IMR-90 (cell line): Measurements from ENCODE around the gene ABHD3. TPM values are rescaled to one million over a fixed set of nuclear protein-coding genes. Genes with fewer than 3 reads are reported as not detected.

Experiments used
- ATAC-seq: fragments of 200-7000 bp; cut with Tn5 transposase; 2 replicates; pipeline ENCODE4 v1.9.1; 2020; ENCODE audit warnings: low read depth, mild to moderate bottlenecking, moderate library complexity
- BruUV-seq: library from RNA; stranded (reverse); fragments of 400-500 nt; replicated peaks from 2 replicates; lab custom pipeline; 2021; lab: Mats Ljungman, UMichigan
- CTCF ChIA-PET: fragments of 300-600 bp; formaldehyde crosslinking; extraction: SDS; loops from one replicate; lab custom pipeline; 2021; ENCODE audit warnings: antibody characterized with exemption; lab: Yijun Ruan, JAX
- POLR2A ChIA-PET: fragments of 300-600 bp; sonication (Branson Sonifier 250); formaldehyde crosslinking; loops from one replicate; lab custom pipeline; 2022; ENCODE audit warnings: antibody characterized with exemption; ENCODE audit not compliant: unreplicated experiment; lab: Charles Lee
- DNase-seq: peaks from one replicate; pipeline ENCODE4 v3.0.0; 2013
- H2AFZ ChIP-seq: replicated peaks from 2 replicates; pipeline ENCODE3; 2013; ENCODE audit warnings: low read length, mild to moderate bottlenecking; ENCODE audit not compliant: poor library complexity
- H2AK5ac ChIP-seq: 2 replicates; pipeline ENCODE4 v1.6.1; 2013; ENCODE audit warnings: low read depth, low read length, inconsistent platforms
- H2AK9ac ChIP-seq: replicated peaks from 2 replicates; pipeline ENCODE3; 2013; ENCODE audit warnings: mild to moderate bottlenecking, low read depth, low read length, moderate library complexity; ENCODE audit not compliant: poor library complexity
- H2BK120ac ChIP-seq: 2 replicates; pipeline ENCODE4 v1.6.1; 2013; ENCODE audit warnings: low read depth, low read length, inconsistent platforms
- H2BK15ac ChIP-seq: 3 replicates; pipeline ENCODE4 v1.6.1; 2013; ENCODE audit warnings: low read depth, low read length, inconsistent platforms
- H2BK20ac ChIP-seq: 2 replicates; pipeline ENCODE4 v1.6.1; 2013; ENCODE audit warnings: low read depth, mild to moderate bottlenecking, inconsistent platforms, low read length, moderate library complexity
- H2BK5ac ChIP-seq: 2 replicates; pipeline ENCODE4 v1.6.1; 2013; ENCODE audit warnings: mild to moderate bottlenecking, low read depth, low read length, inconsistent platforms; ENCODE audit not compliant: poor library complexity, severe bottlenecking
- H3K14ac ChIP-seq: replicated peaks from 2 replicates; pipeline ENCODE4 v1.6.1; 2013; ENCODE audit warnings: low read depth, low read length, inconsistent platforms
- H3K18ac ChIP-seq: 2 replicates; pipeline ENCODE4 v1.6.1; 2013; ENCODE audit warnings: low read depth, low read length, control low read depth
- H3K23ac ChIP-seq: 2 replicates; pipeline ENCODE4 v1.6.1; 2013; ENCODE audit warnings: low read depth, low read length, inconsistent platforms
- H3K27ac ChIP-seq: 2 replicates; pipeline ENCODE4 v1.5.1; 2013; ENCODE audit warnings: mild to moderate bottlenecking, control low read depth, low read length; ENCODE audit not compliant: insufficient read depth
- H3K27me3 ChIP-seq: 2 replicates; pipeline ENCODE4 v1.6.1; 2013; ENCODE audit warnings: low read length; ENCODE audit not compliant: control insufficient read depth, insufficient read depth
- H3K36me3 ChIP-seq: 2 replicates; pipeline ENCODE4 v1.6.1; 2013; ENCODE audit warnings: low read length, mixed read lengths; ENCODE audit not compliant: control insufficient read depth, insufficient read depth
- H3K4ac ChIP-seq: 2 replicates; pipeline ENCODE4 v1.6.1; 2013; ENCODE audit warnings: low read depth, low read length, inconsistent platforms
- H3K4me1 ChIP-seq: 2 replicates; pipeline ENCODE4 v1.6.1; 2013; ENCODE audit warnings: low read length, mixed read lengths; ENCODE audit not compliant: control insufficient read depth, insufficient read depth
- H3K4me2 ChIP-seq: 2 replicates; pipeline ENCODE4 v1.6.1; 2013; ENCODE audit warnings: low read depth, mild to moderate bottlenecking, control low read depth, low read length, moderate library complexity
- H3K4me3 ChIP-seq: 2 replicates; pipeline ENCODE4 v1.5.1; 2013; ENCODE audit warnings: low read depth, mild to moderate bottlenecking, control low read depth, low read length, moderate library complexity; ENCODE audit not compliant: insufficient read depth
- H3K56ac ChIP-seq: 2 replicates; pipeline ENCODE4 v1.6.1; 2013; ENCODE audit warnings: low read length, inconsistent platforms; ENCODE audit not compliant: insufficient read depth; ENCODE audit errors: extremely low read depth
- H3K79me1 ChIP-seq, 2 experiments: 2 replicates each; pipeline ENCODE4 v1.6.1; 2013; ENCODE audit warnings: low read length in 2 of 2, inconsistent platforms in 1 of 2, low read depth in 1 of 2
- H3K9ac ChIP-seq: 2 replicates; pipeline ENCODE4 v1.6.1; 2013; ENCODE audit warnings: low read depth, low read length, control low read depth
- H3K9me1 ChIP-seq: 2 replicates; pipeline ENCODE4 v1.6.1; 2013; ENCODE audit warnings: low read length, inconsistent platforms; ENCODE audit not compliant: insufficient read depth
- H3K9me3 ChIP-seq: 2 replicates; pipeline ENCODE4 v1.6.1; 2013; ENCODE audit warnings: low read length; ENCODE audit not compliant: control insufficient read depth, insufficient read depth
- H4K20me1 ChIP-seq: 2 replicates; pipeline ENCODE4 v1.6.1; 2013; ENCODE audit warnings: low read length, inconsistent platforms; ENCODE audit not compliant: insufficient read depth
- H4K5ac ChIP-seq: 2 replicates; pipeline ENCODE4 v1.6.1; 2013; ENCODE audit warnings: mild to moderate bottlenecking, low read depth, low read length, control low read depth
- H4K8ac ChIP-seq, 2 experiments: 2 replicates each; pipeline ENCODE4 v1.6.1; 2013; ENCODE audit warnings: low read depth in 2 of 2, low read length in 2 of 2, control low read depth in 1 of 2, inconsistent platforms in 1 of 2
- H4K91ac ChIP-seq: 2 replicates; pipeline ENCODE4 v1.6.1; 2013; ENCODE audit warnings: low read depth, low read length, inconsistent platforms; ENCODE audit not compliant: insufficient read depth
- BHLHE40 ChIP-seq: fragments of 150-350 bp; IDR thresholded peaks from 2 replicates; pipeline ENCODE4 v1.6.1; 2016; ENCODE audit warnings: mild to moderate bottlenecking, low read depth, low read length
- CEBPB ChIP-seq: IDR thresholded peaks from 2 replicates; pipeline ENCODE4 v1.6.1; 2012; ENCODE audit warnings: low read depth, low read length, improper control_type of control experiment
- CHD1 ChIP-seq: IDR thresholded peaks from 2 replicates; pipeline ENCODE4 v1.6.1; 2012; ENCODE audit warnings: low read depth, low read length, improper control_type of control experiment
- CTCF ChIP-seq: conservative IDR thresholded peaks from 2 replicates; pipeline ENCODE4 v1.5.1; 2012; ENCODE audit warnings: mild to moderate bottlenecking, low read depth, low read length, improper control_type of control experiment
- FOS ChIP-seq: fragments of 150-350 bp; IDR thresholded peaks from 2 replicates; pipeline ENCODE4 v1.6.1; 2016; ENCODE audit warnings: low read depth, low read length
- MAFK ChIP-seq: IDR thresholded peaks from 2 replicates; pipeline ENCODE4 v1.6.1; 2012; ENCODE audit warnings: low read depth, low read length, improper control_type of control experiment
- MAZ ChIP-seq: IDR thresholded peaks from 2 replicates; pipeline ENCODE4 v1.6.1; 2012; ENCODE audit warnings: low read depth, mild to moderate bottlenecking, low read length, improper control_type of control experiment, moderate library complexity, borderline replicate concordance
- MXI1 ChIP-seq: IDR thresholded peaks from 2 replicates; pipeline ENCODE4 v1.6.1; 2012; ENCODE audit warnings: low read depth, mild to moderate bottlenecking, low read length, moderate library complexity, borderline replicate concordance
- NFE2L2 ChIP-seq: fragments of 150-350 bp; IDR thresholded peaks from 2 replicates; pipeline ENCODE4 v1.6.1; 2016; ENCODE audit warnings: low read depth, mild to moderate bottlenecking, low read length
- POLR2A ChIP-seq: IDR thresholded peaks from 2 replicates; pipeline ENCODE4 v1.6.1; 2012; ENCODE audit warnings: mild to moderate bottlenecking, low read depth, low read length
- RAD21 ChIP-seq: IDR thresholded peaks from 2 replicates; pipeline ENCODE4 v1.6.1; 2012; ENCODE audit warnings: low read length, improper control_type of control experiment
- RCOR1 ChIP-seq: IDR thresholded peaks from 2 replicates; pipeline ENCODE4 v1.6.1; 2012; ENCODE audit warnings: mild to moderate bottlenecking, low read length, improper control_type of control experiment; ENCODE audit not compliant: insufficient replicate concordance
- RFX5 ChIP-seq: IDR thresholded peaks from 2 replicates; pipeline ENCODE4 v1.8.0; 2012; ENCODE audit warnings: low read depth, mild to moderate bottlenecking, low read length, moderate library complexity
- SMC3 ChIP-seq: fragments of 150-350 bp; IDR thresholded peaks from 2 replicates; pipeline ENCODE4 v1.6.1; 2016; ENCODE audit warnings: low read depth, mild to moderate bottlenecking, antibody characterized with exemption, low read length, moderate library complexity
- WGBS, 2 experiments: methylation state at CpG; one replicate each; pipeline versions ENCODE4 v1.1.5 to v1.1.7; 2013; ENCODE audit warnings: missing lambda C conversion rate in 2 of 2; ENCODE audit not compliant: insufficient read length in 1 of 2; ENCODE audit errors: extremely low coverage in 2 of 2; 5-methylcytosine and 5-hydroxymethylcytosine counted together
- dilution Hi-C: fragments of 300-500 bp; cut with HindIII; formaldehyde crosslinking; loops from one replicate; pipeline ENCODE4 v1.14.3; 2018; ENCODE audit warnings: low sequenced_read_pairs; ENCODE audit not compliant: unreplicated experiment
- in situ Hi-C: fragments of 300-500 bp; cut with MboI; formaldehyde crosslinking; loops from 3 replicates; pipeline ENCODE4 v1.14.3; 2019; ENCODE audit warnings: low sequenced_read_pairs, inconsistent platforms, mixed read lengths
- intact Hi-C: fragments of 100-400 bp; cut with micrococcal nuclease; formaldehyde crosslinking; loops from 2 replicates; pipeline ENCODE4 v1.10.0; 2022
- polyA plus RNA-seq, 3 experiments: library from polyadenylated mRNA; depleted of rRNA; stranded (reverse); fragments of >200 nt; gene quantifications; 2 replicates each; pipeline ENCODE4 v1.2.3, GENCODE V29; 2012; ENCODE audit warnings: low replicate concordance in 1 of 3
- total RNA-seq: library from RNA; depleted of rRNA; stranded (reverse); fragments of >200 nt; gene quantifications from 2 replicates; pipeline ENCODE4 v1.2.3, GENCODE V29; 2012
- TF ChIP-seq, protein P1 (sequence below): fragments of 150-350 bp; IDR thresholded peaks from 2 replicates; pipeline ENCODE4 v1.6.1; 2017; ENCODE audit warnings: mild to moderate bottlenecking, antibody characterized with exemption, low read length, low read depth
- TF ChIP-seq, protein P2 (sequence below): fragments of 150-350 bp; IDR thresholded peaks from 2 replicates; pipeline ENCODE4 v1.6.1; 2016; ENCODE audit warnings: low read depth, mild to moderate bottlenecking, low read length, moderate library complexity, borderline replicate concordance

Gene ABHD3
- total and polyA plus RNA-seq, 2 of the 4 experiments (the other 2 are of a cell fraction), result 4.5 to 5.5 TPM

GRCh38 chr18:21700528-21701075 is 4.0 kb downstream of the ABHD3 start:
- no peak overlapping the region for H3K4me3 ChIP-seq
- H4K20me1 ChIP-seq, result no peaks in the 10 kb centered on the region
- H3K36me3 ChIP-seq, result no peaks in the 10 kb centered on the region
- POLR2A ChIA-PET, result interaction anchor here (0.6 kb wide), 1 partner anchor 29 kb away, joined by 5 read pairs; no protein-coding TSS in a partner anchor
- dilution Hi-C loops (no loop called here), in situ Hi-C loops (no loop called here), intact Hi-C loops (loop anchor here (5.0 kb wide), 2 partner anchors 68 to 213 kb away; no protein-coding TSS in a partner anchor)
- no peak overlapping the region for H3K9ac ChIP-seq
- no peak overlapping the region for H4K5ac ChIP-seq
- H2BK15ac ChIP-seq, result no peak overlapping the region
- no peak overlapping the region for H4K8ac ChIP-seq
- no peak overlapping the region for H3K4ac ChIP-seq
- DNase-seq (no peak), ATAC-seq (no peak)
- no peaks in the 10 kb centered on the region for H3K27me3 ChIP-seq
- no peak overlapping the region for H2BK120ac ChIP-seq
- H3K56ac ChIP-seq, result no peak overlapping the region
- H3K27ac ChIP-seq, result no peak overlapping the region
- H3K18ac ChIP-seq, result no peak overlapping the region
- BruUV-seq, result no TSS peak
- H2AK5ac ChIP-seq, result no peak overlapping the region
- H3K9me1 ChIP-seq, result no peaks in the 10 kb centered on the region
- no peak overlapping the region for H3K23ac ChIP-seq
- H3K4me2 ChIP-seq, result no peak overlapping the region
- H3K9me3 ChIP-seq, result no peaks in the 10 kb centered on the region
- no peak overlapping the region for H2BK20ac ChIP-seq
- no peaks in the 10 kb centered on the region; the same call in 1 of the 2 replicates for H3K4me1 ChIP-seq
- H2AK9ac ChIP-seq, result no peak overlapping the region
- CTCF ChIA-PET, result no interaction called here
- no peak overlapping the region for H3K14ac ChIP-seq
- H2BK5ac ChIP-seq, result no peak overlapping the region
- no peak overlapping the region for H4K91ac ChIP-seq
- H2AFZ ChIP-seq, result no peak overlapping the region
- WGBS, 2 experiments, result 100% methylated on average over 1 of the region's 6 CpGs; no CpG with 5 or more reads in 1 of the 2 experiments
- TF ChIP-seq NFE2L2, result no peak
- no peak for TF ChIP-seq POLR2A
- no peak for TF ChIP-seq MAFK
- TF ChIP-seq CTCF, result no peak
- no peak for TF ChIP-seq RCOR1
- no peak for TF ChIP-seq CEBPB
- TF ChIP-seq, protein P1, sequence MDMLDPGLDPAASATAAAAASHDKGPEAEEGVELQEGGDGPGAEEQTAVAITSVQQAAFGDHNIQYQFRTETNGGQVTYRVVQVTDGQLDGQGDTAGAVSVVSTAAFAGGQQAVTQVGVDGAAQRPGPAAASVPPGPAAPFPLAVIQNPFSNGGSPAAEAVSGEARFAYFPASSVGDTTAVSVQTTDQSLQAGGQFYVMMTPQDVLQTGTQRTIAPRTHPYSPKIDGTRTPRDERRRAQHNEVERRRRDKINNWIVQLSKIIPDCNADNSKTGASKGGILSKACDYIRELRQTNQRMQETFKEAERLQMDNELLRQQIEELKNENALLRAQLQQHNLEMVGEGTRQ, result no peak
- TF ChIP-seq MXI1, result no peak
- TF ChIP-seq FOS, result no peak
- TF ChIP-seq, protein P2, sequence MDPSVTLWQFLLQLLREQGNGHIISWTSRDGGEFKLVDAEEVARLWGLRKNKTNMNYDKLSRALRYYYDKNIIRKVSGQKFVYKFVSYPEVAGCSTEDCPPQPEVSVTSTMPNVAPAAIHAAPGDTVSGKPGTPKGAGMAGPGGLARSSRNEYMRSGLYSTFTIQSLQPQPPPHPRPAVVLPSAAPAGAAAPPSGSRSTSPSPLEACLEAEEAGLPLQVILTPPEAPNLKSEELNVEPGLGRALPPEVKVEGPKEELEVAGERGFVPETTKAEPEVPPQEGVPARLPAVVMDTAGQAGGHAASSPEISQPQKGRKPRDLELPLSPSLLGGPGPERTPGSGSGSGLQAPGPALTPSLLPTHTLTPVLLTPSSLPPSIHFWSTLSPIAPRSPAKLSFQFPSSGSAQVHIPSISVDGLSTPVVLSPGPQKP, result no peak
- no peak for TF ChIP-seq BHLHE40
- no peak for TF ChIP-seq CHD1
- TF ChIP-seq RAD21, result no peak
- TF ChIP-seq MAZ, result no peak
- TF ChIP-seq RFX5, result no peak
- no peak for TF ChIP-seq SMC3
- peaks cover 6 to 19% of the 10 kb centered on the region in 2 experiments; a peak in 3 of 4 replicates for H3K79me1 ChIP-seq
